HG03064 (cell line): ENCODE measurements around the gene NAALADL1.
"Not testable (repeated sequence)": the region's sequence is repeated elsewhere in the genome, so short reads cannot be mapped to it uniquely, and the experiment has no call there.

ENCODE experiments used
- ATAC-seq: cut with Tn5 transposase; IDR thresholded peaks from one replicate; pipeline ENCODE4 v1.9.1; 2021; ENCODE audit warnings: low read depth; ENCODE audit not compliant: unreplicated experiment

Gene NAALADL1

DNA sequence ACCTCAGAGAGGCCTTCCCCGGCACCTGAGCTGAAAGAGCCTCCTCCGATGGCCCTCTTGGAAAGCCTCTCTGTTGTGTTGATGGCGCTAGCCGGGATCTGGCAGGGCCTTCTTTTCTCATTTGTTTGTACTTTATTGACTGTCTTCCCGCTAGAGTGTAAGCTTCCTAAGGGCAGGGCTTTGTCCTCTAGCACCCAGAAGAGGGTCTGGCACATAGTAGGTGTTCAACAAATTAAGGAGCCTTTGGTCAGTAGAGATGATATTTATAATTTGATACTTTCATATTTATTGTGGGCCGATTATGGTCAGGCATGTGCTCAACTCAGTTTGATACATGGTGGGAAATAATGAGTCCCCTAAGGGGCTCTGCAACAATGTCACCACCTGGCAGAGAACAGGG, 40.4 kb downstream of the NAALADL1 start:
- ATAC-seq = no peak

DNA sequence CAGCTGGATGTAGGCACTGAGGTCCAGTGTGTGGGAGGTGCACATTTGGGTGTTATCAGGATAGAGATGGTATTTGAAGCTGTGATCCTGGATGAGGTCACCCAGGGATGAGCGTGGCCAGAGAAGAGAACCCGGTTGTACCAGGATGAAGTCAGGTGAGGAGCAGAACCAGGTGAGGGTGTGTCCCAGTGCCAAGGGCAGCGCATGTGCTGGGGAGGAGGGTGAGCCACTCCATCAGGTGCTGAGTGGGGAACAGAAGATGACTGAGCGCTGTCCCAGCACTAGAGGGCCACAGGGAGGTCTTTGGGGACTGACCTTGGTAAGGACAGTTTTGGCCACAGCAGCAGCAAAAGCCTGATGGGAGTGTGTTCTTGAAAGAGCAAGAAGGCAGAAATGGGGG, 41.6 kb downstream of the NAALADL1 start:
- no peak for ATAC-seq

GRCh38 chr11:65014726-65015227, 43.6 kb downstream of the NAALADL1 start:
- ATAC-seq = no peak

DNA sequence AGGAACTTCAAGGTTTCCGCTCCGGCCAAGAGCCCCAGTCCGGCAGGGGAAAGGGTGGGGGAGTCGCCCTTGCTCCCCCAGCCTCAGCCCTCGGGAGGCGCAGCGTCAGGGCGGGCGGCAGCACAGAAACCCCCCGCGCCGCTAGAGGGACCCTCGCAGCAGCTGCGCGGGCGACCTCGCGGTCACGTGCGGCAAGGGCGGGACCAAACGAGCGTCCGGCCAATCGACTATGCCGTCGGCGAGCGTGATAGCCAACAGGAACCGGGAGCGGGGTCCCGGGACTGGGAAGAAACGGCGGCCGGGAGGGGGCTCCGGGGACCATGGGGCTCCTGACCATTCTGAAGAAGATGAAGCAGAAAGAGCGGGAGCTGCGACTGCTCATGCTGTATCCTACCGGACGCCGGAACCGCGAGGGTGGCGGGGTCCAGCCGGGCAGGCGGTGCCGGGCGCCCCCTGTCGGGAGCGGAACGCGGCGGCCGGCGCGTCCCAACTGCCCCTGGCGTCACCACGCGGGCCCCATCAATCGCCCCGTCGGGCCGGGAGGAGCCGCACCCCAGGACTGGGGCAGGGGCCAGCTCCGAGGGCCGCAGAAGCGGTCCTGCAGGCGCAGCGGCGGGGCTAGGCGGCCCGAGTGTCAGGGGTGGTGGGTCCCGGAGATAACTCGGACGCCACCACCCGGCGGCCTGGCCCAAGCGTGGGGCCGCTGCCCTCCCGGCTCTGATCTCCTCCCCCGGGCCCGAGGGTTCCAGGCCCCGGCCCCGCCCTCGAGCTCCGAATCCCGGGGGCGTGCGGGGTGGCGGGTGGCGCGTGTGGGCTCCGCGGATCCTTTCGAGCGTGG, 44.2 kb downstream of the NAALADL1 start, which contains the start of gene ARL2:
Gene ARL2 (plus strand): TSS at position 273 of the 838 bp plus-strand sequence. CDS start 48 bp downstream, at position 321.
- ATAC-seq = peak; percentile 71

DNA sequence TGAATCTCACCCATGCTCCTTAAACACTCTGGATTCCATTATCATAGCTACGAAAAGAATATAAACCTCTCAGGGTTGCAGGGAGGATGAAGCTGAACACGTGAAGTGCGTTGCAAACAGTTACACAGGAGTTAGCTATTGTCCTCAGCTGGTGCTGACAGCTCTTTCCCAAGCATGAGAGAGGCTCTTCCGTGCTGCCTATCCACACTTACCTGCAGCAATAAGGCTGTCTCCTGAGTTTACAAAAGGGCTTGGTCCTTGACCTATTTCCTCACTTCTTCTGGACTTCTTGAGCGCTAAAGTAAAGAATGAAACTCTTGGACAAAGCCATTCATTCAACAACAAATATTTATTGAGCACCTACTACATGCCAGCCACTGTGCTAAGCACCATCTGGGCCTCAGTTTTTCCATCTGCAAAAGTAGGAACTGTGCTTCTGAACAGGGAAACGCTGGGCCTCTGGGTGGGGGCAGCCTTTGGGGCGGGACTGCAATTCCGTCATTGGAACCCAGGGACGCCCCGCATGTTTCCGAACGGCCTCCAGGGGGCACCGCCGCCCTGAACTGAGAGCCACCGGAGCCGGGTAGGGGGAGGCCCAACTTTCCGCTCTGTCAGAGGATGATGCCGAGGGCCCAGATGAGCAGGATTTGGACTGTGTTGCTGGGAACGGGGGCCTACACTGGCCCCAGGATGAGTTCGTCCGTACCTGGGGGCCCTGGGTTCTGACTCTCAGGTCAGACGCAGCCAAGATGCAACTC, 45.0 kb downstream of the NAALADL1 start:
- peak; percentile 67 for ATAC-seq

GRCh38 chr11:65008873-65009272, 49.5 kb downstream of the NAALADL1 start:
- no peak for ATAC-seq

GRCh38 chr11:65008016-65008415, 50.3 kb downstream of the NAALADL1 start:
- no peak for ATAC-seq

DNA sequence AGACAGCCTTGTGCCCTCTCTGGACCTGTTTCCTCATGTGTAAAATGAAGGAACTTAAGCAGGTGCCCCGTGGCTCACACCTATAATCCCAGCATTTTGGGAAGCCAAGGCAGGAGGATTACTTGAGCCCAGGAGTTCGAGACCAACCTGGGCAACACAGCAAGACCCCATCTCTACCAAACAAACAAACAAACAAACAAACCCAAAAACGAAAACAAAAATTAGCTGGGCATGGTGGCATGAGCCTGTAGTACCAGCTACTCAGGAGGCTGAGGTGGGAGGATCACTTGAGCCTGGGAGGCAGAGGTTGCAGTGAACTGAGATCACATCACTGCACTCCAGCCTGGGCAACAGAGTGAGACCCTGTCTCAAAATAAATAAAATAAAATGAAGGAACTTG, 54.4 kb downstream of the NAALADL1 start:
- ATAC-seq = not testable (repeated sequence)

GRCh38 chr11:65003282-65003681, 55.1 kb downstream of the NAALADL1 start:
- no peak for ATAC-seq

DNA sequence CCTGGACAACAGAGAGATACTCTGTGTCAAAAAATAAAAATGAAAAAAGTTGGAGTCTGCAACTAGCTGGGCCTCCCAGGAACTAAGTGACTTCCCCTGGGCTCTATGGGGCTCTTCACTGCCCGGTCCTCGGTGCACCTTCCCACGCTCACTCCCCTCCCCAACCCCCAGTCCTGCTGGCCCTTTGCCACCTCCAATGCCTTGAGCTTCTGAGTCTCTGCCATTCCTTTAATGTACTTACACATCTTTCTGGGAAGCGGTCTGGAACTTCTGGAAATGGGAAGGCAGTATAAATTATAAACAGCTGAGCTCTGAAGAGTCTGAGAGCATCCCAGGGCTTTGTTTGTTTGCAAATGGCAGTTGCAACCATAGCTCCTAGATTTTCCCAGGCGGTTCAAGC, 55.6 kb downstream of the NAALADL1 start:
- no peak for ATAC-seq

DNA sequence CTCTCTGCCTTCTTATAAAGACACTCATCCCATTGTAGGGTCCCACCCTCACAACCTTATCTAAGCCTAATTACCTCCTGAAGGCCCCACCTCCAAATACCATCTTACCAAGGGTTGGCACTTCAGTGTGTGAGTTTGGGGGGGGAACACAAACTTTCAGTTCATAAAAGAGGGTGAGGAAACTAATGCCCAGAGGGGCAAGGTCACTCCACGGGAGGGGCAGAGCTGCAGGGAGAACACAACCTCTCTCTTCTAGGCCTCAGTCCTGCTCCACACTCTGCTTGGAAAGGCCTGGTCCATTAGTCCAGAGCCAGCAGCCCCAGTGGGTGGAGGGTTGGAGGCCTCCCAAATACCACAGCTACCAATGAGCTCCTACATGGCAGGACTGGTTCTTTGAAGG, 58.9 kb downstream of the NAALADL1 start:
- ATAC-seq = no peak

DNA sequence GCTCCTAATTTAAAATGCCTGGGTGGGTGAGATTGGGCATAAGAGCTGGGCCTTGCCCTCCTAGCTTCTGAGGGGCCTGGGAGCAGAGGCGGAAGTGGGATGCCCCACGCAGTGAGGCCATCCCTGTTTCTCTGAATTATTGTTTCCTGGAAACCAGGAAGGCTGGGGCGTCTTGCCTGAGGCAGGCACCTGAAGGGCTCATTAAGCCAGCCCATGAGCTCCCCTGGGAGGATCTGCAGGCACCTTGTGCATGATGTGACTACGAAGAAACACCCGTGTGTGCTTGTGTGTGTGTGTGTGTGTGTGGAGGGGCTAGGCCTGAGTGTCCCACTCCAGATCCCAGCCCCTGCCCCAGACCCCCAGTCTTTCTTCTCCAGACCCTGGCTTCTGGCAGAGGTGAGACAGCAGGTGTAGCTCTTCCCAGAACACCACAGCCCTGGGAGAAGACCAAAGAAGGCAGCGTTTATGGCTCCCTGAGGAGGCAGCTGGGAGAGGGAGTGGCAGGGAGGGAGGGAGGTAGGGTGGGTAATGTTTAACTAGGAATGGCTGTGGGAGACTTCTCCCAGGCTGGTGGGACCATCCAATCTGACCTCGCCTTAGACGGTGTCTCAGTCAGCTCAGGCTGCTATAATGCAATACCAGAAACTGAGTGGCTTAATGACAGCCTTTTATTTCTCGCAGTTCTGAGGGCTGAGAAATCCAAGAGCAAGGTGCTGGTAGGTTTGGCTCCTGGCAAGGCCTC, 59.5 kb downstream of the NAALADL1 start:
- no peak for ATAC-seq

GRCh38 chr11:64998141-64998540, 60.2 kb downstream of the NAALADL1 start:
- no peak for ATAC-seq

DNA sequence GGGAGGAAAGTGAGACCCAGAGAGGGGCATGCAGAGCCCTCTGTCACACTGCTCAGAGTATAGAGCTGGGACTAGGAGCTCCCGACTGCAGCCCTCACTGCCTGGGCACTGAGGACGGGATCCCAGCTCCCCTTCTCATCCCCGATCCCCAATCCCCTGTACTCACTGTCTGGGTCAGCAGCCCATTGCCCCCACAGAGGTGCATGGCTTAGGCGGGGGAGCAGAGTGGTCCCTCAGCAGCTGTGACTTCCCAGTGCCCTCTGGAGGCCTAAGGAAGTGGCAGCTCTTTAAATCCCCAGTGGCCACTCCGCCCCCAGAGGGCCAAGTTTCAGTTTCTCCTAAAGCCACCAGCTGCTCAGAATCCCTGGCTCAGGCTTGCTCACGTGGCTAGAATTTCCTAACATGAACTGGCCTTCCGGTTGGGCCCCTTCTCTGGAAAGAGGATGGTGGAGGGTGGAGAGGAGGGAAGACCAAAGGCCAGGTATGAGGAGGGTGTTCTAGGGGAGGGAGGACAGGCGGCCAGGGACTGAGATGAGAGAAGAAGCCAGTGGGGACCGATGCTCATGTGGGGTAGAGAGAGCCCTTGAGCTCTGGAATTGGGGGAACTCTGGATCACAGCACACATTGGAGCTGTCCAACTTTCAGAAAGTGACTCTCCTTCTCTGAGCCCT, 61.5 kb downstream of the NAALADL1 start, which contains the start of gene BATF2:
Gene BATF2 (minus strand): TSS at position 262 of the 671 bp plus-strand sequence. CDS start 57 bp downstream, at position 205.
- no peak for ATAC-seq

DNA sequence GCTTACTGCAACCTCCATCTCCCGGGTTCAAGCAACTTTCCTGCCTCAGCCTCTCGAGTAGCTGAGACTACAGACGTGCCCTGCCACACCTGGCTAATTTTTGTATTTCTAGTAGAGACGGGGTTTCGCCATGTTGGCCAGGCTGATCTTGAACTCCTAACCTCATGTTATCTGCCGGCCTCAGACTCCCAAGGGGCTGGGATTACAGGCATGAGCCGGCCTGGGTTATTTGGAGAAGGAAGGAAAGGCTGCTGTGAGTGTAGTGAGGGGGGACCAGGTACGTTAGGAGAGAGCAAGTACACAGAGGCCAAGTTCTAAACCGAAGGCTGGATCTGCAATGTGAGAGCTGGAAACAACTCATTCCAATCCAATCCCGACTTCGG, 62.0 kb downstream of the NAALADL1 start:
- no peak for ATAC-seq
